HG03025 (cell line): ENCODE results near the gene CX3CL1.
"Not testable (repeated sequence)": the region's sequence is repeated elsewhere in the genome, so short reads cannot be mapped to it uniquely, and the experiment has no call there.

Experiments
- ATAC-seq: cut with Tn5 transposase; IDR thresholded peaks from one replicate; pipeline ENCODE4 v1.9.1; 2021; ENCODE audit warnings: mild to moderate bottlenecking, moderate library complexity; ENCODE audit not compliant: unreplicated experiment, low FRiP score

The CX3CL1 gene

GRCh38 chr16:57372372-57373116 lies at the start of gene CX3CL1:
Gene CX3CL1, plus strand, starts transcription at chr16:57372490. Its CDS starts 79 bp downstream, at chr16:57372569.
- ATAC-seq = no peak

- no peak for ATAC-seq
Observed at GRCh38 chr16:57324749-57325148, 47.5 kb upstream of the CX3CL1 start.

GRCh38 chr16:57325458-57325857 lies 46.8 kb upstream of the CX3CL1 start:
- ATAC-seq = no peak

DNA sequence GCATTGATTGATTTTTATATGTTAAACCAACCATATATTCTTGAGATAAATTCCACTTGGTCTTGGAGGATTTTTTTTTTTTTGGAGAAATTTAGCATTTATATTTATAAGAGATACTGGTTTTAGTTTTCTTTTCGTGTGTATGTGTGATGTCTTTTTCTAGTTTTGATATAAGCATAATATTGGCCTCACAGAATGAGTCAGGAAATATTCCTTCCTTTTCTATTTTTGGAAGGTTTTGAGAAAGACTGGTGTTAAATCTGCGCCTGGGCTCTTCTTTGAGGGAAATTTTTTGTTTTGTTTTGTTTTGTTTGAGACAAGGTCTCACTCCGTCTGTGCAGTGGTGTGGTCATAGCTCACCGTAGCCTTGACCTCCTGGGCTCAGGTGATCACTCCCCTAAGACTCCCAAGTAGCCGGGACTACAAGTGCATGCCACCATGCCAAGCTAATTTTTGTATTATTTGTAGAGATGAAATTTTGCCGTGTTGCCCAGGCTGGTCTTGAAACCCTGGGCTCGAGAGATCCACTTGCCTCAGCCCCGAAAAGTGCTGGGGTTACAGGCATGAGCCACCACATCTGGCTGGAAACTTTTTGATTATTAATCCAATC lies 42.5 kb upstream of the CX3CL1 start:
- ATAC-seq = no peak

GRCh38 chr16:57331355-57331754 lies 40.9 kb upstream of the CX3CL1 start:
- no peak for ATAC-seq

DNA sequence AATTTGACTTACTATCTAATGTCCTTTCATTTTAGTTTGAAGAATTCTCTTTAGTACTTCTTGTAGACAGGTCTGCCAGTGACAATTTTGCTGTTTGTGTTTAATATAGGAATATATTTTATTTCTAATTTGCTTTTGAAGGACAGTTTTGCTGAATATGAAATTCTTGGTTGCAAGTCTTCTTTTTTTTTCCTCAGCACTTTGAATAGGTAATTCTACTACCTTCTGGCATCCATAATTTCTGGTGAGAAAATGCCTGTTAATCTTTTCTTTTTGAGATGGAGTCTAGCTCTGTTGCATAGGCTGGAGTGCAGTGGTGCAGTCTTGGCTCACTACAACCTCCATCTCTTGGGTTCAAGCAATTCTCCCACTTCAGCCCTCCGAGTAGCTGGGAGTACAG lies 38.9 kb upstream of the CX3CL1 start:
- ATAC-seq = no peak

DNA sequence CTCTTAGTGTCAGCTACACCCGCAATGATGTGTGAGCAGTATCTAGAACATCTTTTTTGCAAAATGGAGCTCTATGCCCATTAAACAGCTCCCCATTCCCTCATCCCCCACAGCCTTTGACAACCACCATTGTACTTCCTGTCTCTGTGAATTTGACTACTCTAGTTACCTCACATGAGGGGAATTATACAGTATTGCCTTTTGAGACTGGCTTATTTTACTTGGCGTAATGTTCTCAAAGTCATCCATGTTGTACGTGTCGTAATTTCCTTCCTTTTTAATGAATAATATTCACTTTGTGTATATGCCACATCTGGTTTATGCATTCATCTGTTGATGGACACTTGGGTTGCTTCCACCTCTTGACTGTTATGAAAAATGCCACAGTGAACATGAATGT lies 36.9 kb upstream of the CX3CL1 start:
- ATAC-seq = no peak

- no peak for ATAC-seq
Observed at GRCh38 chr16:57341062-57341440, 31.2 kb upstream of the CX3CL1 start.

DNA sequence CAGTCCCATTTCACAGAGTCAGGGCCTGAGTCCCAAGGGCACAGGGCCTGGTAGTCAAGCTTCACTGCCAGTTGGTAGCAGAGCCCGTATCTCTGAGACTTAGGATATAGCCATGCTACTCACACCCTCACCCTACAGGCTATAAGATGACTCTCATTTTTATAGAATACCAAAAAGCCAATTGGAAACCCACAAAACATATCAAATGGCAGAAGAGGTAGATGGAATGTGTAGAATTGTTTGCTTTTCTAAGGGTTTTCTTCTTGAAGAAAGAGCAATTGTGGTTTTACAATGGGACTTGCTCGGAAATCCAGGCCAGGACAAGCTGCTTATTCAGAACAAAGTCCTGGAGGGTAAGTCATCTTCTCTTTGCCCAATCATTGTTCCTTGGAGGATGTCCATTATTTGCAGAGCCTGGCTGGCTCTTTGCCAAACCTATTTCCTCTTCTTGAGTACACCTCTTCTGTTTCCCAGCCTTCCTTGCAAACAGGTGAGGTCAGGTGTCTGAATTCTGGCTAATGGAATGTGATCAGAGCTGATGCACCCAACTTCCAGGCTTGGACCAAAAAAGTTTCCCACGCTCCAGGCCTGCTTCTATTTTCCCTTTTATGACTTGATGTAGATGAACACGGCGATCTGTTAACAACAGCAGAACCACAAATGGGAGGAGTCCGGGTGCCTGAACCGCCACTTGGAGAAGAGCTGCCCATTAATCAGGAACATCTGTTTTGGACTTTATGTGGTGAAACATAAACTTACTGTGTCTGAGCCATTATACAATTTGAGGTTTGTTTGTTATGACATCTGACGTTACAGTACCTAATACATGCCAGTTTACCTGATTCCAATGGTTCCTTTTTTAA lies 30.6 kb upstream of the CX3CL1 start:
- no peak for ATAC-seq

- ATAC-seq = not testable (repeated sequence)
Observed at GRCh38 chr16:57342606-57343005, 29.7 kb upstream of the CX3CL1 start.

DNA sequence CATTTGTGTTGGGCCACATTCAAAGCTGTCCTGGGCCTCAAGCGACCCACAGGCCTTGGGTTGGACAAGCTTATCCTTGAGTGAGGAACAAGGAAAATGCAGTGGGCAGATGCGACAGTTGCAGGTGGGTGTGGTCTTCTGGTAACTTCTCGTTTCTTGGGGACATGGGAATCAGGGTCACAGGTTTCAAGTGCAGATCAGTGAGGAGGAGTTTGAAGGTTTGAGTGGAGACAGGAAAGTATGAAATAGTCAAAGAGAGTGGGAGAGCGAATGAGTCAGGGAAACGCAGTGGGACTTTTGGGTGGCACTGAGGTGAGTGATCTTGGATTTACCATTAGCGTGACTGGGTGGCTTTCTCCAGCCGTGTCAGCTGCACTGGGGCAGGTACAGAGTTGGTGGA lies 29.1 kb upstream of the CX3CL1 start:
- ATAC-seq = no peak

- not testable (repeated sequence) for ATAC-seq
Observed at GRCh38 chr16:57344094-57344493, 28.2 kb upstream of the CX3CL1 start.

DNA sequence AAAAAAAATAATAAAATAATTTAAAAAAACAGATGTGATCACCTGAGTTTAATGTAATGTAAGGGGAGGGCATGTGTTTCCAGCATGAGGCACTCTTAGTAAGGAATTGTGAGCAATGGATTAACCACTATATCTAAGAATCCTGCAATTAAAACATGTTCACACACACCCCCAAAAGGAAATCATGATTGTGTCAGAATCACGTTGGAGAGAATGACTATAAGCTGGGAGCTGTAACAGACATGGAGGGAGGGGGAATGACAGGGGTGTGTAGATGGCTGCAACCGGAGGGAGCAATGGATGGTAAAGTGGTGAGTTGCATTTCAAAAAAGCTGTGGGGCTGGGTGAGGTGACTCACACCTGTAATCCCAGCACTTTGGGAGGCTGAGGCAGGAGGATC lies 27.3 kb upstream of the CX3CL1 start:
- ATAC-seq = no peak

DNA sequence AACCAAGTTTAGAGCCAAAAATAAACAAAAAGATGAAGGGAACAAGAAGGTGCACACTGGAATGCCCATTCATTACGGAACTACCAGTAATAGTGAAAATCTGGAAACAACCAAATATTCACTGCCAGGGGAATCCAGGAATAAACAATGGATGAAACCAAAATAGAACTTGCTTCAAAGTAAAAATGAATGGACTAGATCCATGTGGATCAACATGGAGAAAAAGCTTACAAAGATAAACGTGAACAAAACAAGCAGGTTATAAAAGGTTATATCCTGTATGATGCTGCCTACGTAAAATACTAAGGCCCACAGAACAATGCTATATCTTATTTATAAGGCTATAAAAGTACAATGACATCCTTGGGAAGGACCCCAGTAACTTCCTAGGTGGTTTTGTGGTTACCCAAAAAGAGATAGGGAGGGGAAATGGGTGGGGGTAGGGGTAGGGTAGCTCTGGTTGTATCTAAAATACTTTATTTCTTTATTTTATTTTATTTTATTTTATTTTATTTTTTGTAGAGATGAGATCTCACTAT lies 26.6 kb upstream of the CX3CL1 start:
- no peak for ATAC-seq

GRCh38 chr16:57347858-57348257 lies 24.4 kb upstream of the CX3CL1 start:
- ATAC-seq = no peak

- ATAC-seq = no peak
Observed at GRCh38 chr16:57348327-57348726, 24.0 kb upstream of the CX3CL1 start.

DNA sequence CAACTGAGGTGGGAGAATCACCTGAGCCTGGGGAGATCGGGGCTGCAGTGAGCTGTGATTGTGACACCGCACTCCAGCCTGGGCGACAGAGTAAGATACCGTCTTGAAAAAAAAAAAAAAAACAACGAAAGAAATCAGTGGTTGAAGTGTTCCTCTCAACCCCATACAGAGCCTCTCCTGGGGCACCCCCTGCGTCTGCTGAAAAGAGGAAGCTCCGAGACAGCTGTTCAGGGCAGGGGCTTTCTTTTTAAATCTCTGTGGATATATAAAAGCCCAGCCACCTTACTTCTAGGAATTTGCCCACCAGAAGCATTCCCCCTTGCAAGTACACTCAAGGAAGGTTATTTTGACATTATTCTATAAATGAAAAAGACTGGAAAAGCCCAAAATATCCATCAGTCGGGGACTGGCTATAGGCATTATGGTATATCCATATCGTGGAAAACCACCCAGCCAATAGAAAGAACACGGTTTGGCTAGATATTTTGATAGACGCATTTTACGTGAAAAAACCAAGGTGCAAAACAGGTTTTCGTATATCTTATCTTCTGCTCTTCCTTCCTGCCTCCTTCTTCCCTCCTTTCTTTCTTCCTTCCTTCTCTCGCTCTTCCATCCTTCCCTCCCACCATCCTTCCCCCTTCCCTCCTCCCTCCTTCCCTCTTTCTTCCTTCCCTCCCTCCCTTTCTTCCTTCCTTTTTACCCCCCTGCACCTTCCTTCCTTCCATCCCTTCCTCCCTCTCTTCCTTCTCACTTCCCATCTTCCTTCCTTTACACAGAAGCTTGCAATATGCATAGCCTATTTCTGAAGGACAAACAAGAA lies 22.9 kb upstream of the CX3CL1 start:
- ATAC-seq = peak; percentile 87

- ATAC-seq = no peak
Observed at GRCh38 chr16:57352636-57353047, 19.6 kb upstream of the CX3CL1 start.

- no peak for ATAC-seq
Observed at GRCh38 chr16:57354311-57354710, 18.0 kb upstream of the CX3CL1 start.

DNA sequence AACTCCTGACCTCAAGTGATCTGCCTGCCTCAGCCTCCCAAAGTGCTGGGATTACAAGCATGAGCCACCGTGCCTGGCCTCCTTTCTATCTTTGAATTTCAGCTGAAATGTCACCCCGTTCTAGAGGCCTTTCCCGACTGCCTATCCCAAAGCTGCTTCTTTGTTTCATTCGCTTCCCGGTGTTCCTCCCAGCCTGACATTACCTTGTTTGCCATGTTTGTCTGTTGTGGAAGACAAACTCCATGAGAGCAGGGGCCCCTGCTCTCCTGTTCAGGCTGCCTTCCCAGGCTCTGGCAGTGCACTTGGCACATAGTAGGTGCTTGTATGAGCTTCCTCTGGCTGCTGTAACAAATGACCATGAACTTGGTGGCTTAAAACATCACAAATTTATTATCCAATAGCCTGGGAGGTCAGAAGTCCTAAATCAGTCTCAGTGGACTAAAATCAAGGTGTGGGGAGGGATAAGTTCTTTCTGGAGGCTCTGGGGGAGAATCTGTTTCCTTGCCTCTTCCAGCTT lies 16.3 kb upstream of the CX3CL1 start:
- ATAC-seq = no peak
